ENCODE results near the gene HYAL2.

The HYAL2 gene

GRCh38 chr3:50322386-50323091, at the start of gene HYAL2:
Gene HYAL2 (minus strand): TSS chr3:50322745. CDS start chr3:50320489, 2,256 bp downstream.
- no peak for DNase-seq

GRCh38 chr3:50371133-50371685, 48.7 kb upstream of the HYAL2 start:
- no peak for DNase-seq

GRCh38 chr3:50370594-50370993, 48.0 kb upstream of the HYAL2 start:
- DNase-seq: no peak

- DNase-seq: no peak
Measured at GRCh38 chr3:50369012-50369670, 46.6 kb upstream of the HYAL2 start.

GRCh38 chr3:50365842-50366220, 43.3 kb upstream of the HYAL2 start:
- DNase-seq: no peak

- peak; percentile 95 for DNase-seq
Measured at GRCh38 chr3:50365080-50365841, 42.7 kb upstream of the HYAL2 start.

- DNase-seq: no peak
Measured at GRCh38 chr3:50364573-50365079, 42.1 kb upstream of the HYAL2 start.

GRCh38 chr3:50359760-50360110, 37.2 kb upstream of the HYAL2 start:
- no peak for DNase-seq

- DNase-seq: peak; percentile 99
Measured at GRCh38 chr3:50358911-50359759, 36.6 kb upstream of the HYAL2 start, which contains the start of gene TMEM115. Gene TMEM115 (minus strand): TSS chr3:50359521. CDS start chr3:50359063, 458 bp downstream.

- no peak for DNase-seq
Measured at GRCh38 chr3:50358355-50358910, 35.9 kb upstream of the HYAL2 start.

- DNase-seq: no peak
Measured at GRCh38 chr3:50357481-50357880, 34.9 kb upstream of the HYAL2 start.

- no peak for DNase-seq
Measured at GRCh38 chr3:50356553-50356952, 34.0 kb upstream of the HYAL2 start.

- no peak for DNase-seq
Measured at GRCh38 chr3:50355829-50356552, 33.4 kb upstream of the HYAL2 start.

GRCh38 chr3:50354850-50355249, 32.3 kb upstream of the HYAL2 start:
- no peak for DNase-seq

GRCh38 chr3:50354186-50354764, 31.7 kb upstream of the HYAL2 start:
- no peak for DNase-seq

GRCh38 chr3:50353245-50354004, 30.9 kb upstream of the HYAL2 start:
- DNase-seq: no peak

GRCh38 chr3:50352781-50353180, 30.2 kb upstream of the HYAL2 start:
- no peak for DNase-seq

GRCh38 chr3:50351323-50351697, 28.8 kb upstream of the HYAL2 start:
- DNase-seq: no peak

GRCh38 chr3:50350527-50351322, 28.2 kb upstream of the HYAL2 start, which contains the start of the genes CYB561D2 and NPRL2:
Gene CYB561D2 (plus strand): TSS chr3:50350862. CDS start chr3:50351434, 572 bp downstream.
Gene NPRL2 (minus strand): TSS chr3:50350775. CDS start chr3:50350652, 123 bp downstream.
- peak; percentile 99 for DNase-seq
